SK-N-SH treated with all-trans-retinoic acid at 6 μM for 48 hours (cell line): ENCODE measurements around the gene KLHL42.

ENCODE experiments used
- CREB5 ChIP-seq: fragments of 250-450 bp; sonication (Bioruptor Pico); IDR thresholded peaks from 2 replicates; pipeline ENCODE4 v1.5.1; 2020; ENCODE audit warnings: low read depth, mild to moderate bottlenecking, moderate library complexity
- CSDC2 ChIP-seq: fragments of 250-450 bp; sonication (Bioruptor Pico); IDR thresholded peaks from 2 replicates; pipeline ENCODE4 v1.5.0; 2020; ENCODE audit warnings: mild to moderate bottlenecking, moderate library complexity
- OSR1 ChIP-seq: fragments of 250-450 bp; sonication (Bioruptor Pico); IDR thresholded peaks from 2 replicates; pipeline ENCODE4 v1.8.0; 2022; ENCODE audit warnings: moderate library complexity, mild to moderate bottlenecking, inconsistent platforms
- PATZ1 ChIP-seq: fragments of 250-450 bp; sonication (Bioruptor Pico); IDR thresholded peaks from 2 replicates; pipeline ENCODE4 v1.8.0; 2020; ENCODE audit warnings: mild to moderate bottlenecking, moderate library complexity, borderline replicate concordance
- RARB ChIP-seq: fragments of 250-450 bp; sonication (Bioruptor Pico); IDR thresholded peaks from 2 replicates; pipeline ENCODE4 v1.8.0; 2021; ENCODE audit warnings: mild to moderate bottlenecking, moderate library complexity
- SNAI2 ChIP-seq: fragments of 250-450 bp; sonication (Bioruptor Pico); IDR thresholded peaks from 2 replicates; pipeline ENCODE4 v1.5.0; 2020; ENCODE audit warnings: mild to moderate bottlenecking, moderate library complexity
- ZFP3 ChIP-seq: fragments of 250-450 bp; sonication (Bioruptor Pico); IDR thresholded peaks from 2 replicates; pipeline ENCODE4 v1.5.0; 2020; ENCODE audit warnings: mild to moderate bottlenecking, moderate library complexity
- ZNF8 ChIP-seq: fragments of 450-650 bp; formaldehyde crosslinking; IDR thresholded peaks from 2 replicates; pipeline ENCODE4 v1.5.0; 2020; ENCODE audit warnings: mild to moderate bottlenecking, moderate library complexity

DNA sequence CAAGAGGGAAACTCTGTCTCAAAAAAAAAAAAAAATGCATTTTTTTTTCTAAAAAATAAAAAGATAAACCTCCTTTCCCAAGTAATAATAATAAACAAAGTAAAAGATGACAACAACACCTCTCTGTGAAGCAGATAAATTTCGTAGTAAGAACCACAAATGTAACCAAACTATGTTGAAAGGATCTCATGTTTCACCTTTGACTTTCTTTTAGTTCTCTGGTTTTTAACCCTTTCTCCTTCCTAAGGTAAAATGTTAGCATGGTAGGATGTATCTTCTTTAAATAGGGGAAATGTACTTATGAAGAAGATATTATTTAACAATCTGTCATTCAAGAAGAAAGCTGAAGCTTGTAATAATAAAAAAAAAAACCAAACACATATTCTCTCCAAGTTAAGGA lies 1.8 kb upstream of the KLHL42 start:
- TF ChIP-seq CREB5 (no peak), ZFP3 (CRISPR knock-in tag) (no peak), SNAI2 (CRISPR knock-in tag) (no peak), OSR1 (CRISPR knock-in tag) (no peak), CSDC2 (no peak), ZNF8 (no peak), PATZ1 (CRISPR knock-in tag) (no peak), RARB (CRISPR knock-in tag) (no peak)
